EL (cell line): ENCODE measurements around the gene PHACTR1.

Source experiments
- DNase-seq: peaks from one replicate; pipeline ENCODE4 v3.0.0-alpha.2; 2016

Gene PHACTR1

DNA sequence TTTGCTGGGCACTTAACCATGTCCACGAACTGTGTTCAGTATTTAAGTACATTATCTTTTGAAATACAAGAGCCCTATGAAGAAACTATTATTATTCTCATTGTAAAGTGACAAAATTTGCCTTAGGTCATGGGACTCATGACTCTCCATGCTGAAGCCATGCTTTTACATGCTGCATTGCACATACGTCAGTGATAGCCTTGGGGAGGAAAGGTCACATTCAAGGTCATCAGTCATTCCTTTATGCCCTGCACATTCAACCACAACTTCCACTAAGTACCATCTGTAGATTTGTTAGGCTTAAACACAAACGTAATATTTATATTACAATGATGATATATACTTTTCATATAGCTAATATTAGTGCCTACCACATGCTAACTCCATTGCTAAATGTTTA, 319.0 kb downstream of the PHACTR1 start:
- DNase-seq, result no peak

DNA sequence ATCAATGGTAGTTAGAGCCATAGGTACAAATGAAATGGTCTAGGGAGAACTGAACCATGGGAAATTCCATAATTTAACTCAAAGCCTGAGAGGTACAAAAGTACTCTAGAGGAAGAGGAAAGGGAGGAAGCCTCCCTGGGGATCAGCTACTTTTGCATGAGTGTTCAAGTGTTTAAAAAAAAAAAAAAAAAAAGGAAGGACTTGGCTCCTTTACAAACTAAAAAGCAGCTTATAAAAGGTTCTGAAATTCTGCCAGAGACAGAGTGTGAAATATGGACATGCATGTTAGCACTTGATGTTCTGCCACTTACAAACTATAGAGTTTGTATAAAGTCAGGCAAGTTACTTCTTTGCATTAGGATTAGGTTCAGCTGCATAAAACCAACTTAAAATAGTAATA, 321.7 kb downstream of the PHACTR1 start:
- DNase-seq, result no peak

DNA sequence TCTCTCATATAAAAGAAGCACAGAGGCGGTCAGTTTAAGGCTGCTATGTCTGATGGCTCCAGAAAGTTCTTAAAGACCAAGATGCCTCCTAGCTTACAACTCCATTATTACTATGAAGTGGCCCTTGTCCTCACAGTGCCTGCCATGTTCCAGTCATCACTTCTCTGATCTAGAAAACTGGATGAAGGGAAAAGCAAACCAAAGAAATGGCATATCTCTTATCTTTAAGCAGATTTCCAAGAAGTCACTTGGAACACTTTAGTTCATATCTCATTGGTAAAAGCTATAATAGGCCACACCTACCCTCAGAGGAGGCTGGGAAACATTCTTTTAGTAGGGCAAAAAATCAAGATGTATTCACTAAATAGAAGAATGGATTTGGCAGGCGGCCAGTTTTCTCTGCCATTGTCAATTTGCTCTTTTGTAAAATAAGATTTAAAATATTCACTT, 322.2 kb downstream of the PHACTR1 start:
- DNase-seq, result no peak

DNA sequence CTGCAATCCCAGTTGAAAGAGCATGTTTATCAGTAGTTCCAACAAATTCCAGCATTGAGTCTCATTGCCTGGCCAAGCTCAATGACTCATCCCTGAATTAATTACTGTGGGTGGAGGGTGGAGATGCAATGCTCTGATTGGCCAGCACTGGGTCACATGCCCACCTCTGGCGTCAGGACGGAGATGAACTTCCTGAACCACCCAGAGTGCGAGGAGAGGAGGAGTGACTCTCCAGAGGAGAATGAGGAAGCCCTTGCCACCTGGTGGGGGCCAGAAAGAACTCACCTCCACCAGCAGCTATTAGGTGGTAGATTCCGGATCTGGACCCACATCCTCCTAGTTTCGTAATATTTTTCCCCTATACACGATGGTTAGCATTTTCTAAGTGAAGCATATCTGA, 327.8 kb downstream of the PHACTR1 start:
- peak; percentile 34 for DNase-seq

DNA sequence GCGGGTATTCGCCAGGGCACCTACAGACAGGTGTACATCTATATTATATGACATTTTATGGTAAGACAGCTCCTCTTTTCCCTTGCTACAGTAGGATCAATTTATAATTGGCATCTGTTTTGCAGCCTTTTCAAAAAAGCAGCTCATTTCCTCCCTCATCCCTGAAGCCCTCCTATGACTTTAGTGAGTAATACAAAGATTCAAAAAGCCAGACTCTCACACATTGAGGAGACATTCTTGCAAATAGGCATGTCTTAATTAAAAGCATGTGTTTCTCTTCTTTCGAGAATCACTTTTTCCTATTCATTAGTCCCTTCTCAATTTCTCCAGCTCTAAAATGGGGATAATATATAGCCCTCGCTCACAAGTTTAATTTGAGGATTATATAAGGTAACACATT, 328.3 kb downstream of the PHACTR1 start:
- no peak for DNase-seq

DNA sequence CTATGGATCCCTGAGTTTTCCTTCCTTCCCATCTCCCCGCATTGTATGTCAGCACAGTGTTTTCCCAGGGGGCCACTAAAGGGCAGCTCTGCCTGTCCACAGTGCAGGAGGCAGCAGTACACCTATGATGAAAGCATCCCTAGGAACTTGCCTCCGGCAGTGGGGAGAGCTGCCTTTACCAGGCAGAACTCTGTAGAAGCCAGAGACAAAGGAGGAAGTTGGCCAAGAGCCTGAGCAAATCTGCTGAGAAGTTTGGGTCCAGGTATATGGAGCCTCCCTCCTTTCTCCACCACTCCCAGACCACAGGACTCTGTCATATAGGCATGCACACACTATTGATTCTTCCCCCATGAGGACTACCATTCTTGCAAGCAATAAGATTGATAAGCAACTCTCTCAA, 329.1 kb downstream of the PHACTR1 start:
- DNase-seq, result no peak

DNA sequence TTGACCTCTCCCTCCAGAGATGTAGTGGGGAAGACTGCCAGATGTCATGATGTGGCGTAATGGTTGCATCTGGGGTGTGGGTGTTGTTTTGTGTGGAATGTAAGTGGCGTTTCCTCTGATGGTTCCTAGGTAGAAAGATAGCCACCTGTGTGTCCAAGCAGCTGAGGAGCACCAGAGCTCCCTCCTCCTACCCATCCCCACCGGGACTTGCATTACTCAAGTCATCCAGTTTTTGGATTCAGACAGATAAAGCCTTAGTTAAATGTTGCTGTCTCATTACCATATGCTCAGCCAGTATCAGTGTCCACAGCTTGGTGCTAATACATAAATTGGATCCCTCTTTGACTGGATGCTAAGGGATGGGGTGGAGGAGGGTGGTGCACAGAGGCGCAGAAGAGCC, 329.5 kb downstream of the PHACTR1 start:
- no peak for DNase-seq

DNA sequence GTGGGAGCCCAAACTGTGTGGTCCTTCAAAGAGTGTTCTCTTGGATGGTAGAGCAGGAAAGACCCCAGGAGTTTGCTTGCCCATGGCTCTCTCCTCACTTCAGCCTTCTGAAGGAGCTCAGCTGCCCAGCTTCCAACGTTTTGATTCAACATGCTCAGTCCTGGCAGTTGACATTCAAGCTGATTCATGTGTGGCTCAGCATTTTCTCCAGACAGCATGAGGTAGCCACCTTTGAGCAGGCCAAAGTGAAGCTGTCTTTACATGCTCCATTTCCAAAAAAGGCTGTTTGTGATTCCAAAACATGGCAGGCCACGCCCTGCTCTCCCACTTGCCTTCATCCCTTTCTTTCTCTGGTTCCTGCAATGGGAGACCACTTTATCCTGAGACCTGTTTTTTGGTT, 331.5 kb downstream of the PHACTR1 start:
- no peak for DNase-seq

DNA sequence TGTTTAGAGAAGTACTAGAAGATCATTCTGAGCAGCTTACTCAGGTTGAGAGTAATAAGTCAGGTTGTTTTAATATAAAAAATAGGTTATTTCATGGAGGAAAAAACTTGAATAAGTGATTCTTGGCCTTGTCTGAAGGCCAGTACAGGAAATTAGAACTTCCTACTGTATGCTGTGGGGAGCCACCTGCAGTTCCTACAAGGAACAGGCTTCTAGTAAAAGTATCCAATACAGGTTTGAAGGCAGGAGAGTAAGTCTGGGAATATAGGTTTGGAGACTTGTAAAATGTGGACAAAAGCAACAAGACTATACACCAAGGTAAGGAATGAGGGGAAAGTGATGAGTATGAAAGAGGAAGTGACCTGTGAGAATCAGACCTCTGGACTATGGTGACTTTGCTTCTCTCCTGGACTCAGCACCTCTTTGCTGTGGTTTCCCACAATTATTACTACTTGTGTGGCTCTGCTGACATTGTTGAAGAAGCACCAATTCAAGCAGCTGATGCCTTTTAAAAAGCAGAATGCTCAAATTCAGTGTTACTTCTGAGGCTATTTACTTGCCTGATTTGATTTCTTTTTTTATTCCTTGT, 333.2 kb downstream of the PHACTR1 start:
- no peak for DNase-seq

DNA sequence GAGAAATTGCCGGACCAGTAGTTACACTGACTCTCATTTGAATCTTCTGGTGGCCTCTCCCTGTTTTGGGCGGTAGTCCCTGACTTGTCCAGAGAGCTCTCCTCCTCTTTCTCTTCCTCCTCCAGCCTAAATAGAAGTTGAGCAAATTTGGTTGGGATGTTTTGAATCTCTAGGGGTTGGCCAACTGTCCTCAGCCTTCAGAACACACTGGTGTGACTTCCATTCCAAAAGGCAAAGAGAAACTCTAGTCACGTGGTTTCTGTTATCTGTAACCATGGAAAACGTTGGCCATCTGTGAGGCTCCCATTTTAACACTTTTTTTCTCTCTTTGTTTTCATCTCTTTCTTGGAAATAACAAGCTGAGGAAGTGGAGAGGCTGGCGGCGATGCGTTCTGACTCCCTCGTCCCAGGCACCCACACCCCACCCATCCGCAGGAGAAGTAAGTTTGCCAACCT, 336.5 kb downstream of the PHACTR1 start:
- DNase-seq, result no peak

DNA sequence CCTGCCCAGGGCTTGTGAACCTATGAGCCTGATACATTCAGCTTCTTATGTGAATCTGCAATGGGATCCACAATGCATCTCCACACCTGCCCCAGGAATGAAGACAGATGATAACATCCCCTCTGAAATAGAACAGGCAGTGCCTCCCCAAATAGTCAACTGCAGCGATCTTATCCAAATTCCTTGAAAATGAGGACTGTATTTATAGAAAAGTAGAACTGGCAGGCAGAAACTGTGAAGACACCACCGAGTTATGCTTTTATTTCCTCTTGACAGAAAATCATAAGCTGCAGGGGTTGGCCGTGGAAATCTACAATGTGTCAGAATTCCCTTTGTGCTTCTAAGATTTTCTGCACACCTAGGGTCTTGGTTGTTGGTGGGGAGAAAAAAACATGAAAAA, 341.5 kb downstream of the PHACTR1 start:
- no peak for DNase-seq

DNA sequence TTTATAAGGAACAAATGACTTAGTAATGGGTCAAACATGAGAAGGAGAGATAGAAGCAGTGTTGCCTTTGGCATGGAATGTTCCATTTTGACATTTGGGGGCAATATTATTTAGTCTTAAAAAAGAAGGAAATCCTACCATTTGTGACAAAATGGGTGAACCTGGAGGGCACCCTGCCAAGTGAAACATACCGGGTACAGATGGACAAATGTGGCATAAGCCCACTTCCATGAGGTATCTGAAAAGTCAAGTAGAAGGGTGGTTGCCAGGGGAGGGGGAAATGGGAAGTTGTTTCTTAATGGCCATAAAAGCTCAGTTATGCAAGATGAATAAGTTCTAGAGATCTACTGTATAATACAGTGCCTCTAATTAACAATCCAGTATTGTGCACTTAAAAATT, 342.5 kb downstream of the PHACTR1 start:
- DNase-seq, result no peak

DNA sequence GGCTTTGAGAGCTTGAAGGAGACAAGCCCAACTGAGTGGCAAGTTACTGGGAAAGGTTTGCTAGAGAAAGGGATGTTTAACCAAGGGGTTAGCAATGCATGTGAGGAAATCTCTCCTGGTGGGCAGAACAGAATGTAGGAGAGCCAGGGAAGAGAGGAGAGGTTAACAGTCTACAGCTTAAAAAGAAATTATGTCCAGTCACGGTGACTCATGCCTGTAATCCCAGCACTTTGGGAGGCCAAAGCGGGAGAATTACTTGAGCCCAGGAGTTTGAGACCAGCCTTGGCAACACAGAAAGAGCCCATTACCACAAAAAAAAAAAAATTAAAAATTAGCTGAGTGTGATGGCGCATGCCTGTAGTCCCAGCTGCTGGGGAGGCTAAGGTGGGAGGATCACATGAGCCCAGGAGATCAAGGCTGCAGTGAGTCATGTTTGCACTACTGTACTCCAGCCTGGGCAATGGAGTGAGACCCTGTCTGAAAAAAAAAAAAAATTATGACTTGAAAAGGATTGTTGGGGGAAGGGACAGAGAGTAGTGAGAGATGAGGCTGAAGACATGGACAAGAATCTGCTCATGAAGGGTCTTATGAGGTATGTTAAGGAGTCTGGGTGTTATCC, 346.8 kb downstream of the PHACTR1 start:
- DNase-seq, result peak; percentile 12

DNA sequence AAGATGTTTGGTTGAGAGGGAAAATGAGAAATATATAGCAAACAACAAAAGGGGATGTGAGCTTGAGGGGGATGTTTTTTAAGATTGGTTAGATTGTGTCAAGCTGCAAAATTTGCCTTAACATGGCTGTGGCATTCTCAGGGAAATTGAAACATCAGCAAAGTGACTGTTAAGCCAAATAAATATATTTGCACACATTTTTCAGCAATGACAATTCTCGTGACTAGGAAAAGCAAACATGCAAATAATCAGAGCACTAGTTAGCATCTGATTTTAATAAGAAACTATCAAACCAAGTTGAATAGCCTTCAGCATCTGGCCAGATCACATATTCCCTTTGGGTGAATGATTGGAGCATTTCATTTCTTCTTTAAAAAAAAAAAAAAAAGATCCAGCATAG, 349.0 kb downstream of the PHACTR1 start:
- peak; percentile 12 for DNase-seq

DNA sequence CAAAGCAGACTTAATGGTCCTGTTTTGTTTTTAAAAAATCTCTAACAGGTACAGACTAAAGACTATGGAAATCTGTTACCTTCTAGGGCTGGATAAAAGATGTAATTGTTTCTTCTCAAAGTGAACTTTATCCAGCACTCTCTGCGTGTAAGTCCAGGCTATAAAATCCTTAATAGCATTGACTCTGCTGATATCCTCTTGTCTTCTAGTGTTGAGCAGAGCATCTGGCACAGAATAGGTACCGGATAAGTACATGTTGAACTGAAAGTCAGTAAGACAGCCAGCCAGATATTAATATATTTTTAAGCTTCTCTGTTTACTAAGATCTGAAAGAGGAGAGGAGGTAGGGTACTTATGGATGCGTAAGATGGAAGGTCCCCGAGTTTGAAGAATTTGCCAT, 349.5 kb downstream of the PHACTR1 start:
- DNase-seq, result no peak

DNA sequence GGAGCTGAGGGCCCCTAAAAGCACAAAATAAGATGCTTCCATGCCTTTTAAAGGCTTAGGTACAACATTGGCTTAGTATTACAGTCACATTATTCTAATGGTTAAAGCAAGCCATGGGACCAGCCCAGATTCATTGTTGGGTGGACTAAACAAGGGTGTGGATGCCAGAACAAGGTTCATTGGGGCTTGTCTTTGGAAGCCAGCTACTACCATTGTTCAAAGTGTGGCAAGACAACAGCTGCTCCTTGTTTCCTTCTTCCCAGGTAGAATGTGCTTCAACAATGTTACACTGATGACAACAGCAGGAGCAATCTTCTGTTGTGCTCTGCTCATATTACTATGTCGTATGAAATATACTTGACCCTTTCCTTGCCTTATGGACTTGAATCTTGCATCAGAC, 350.3 kb downstream of the PHACTR1 start:
- no peak for DNase-seq

DNA sequence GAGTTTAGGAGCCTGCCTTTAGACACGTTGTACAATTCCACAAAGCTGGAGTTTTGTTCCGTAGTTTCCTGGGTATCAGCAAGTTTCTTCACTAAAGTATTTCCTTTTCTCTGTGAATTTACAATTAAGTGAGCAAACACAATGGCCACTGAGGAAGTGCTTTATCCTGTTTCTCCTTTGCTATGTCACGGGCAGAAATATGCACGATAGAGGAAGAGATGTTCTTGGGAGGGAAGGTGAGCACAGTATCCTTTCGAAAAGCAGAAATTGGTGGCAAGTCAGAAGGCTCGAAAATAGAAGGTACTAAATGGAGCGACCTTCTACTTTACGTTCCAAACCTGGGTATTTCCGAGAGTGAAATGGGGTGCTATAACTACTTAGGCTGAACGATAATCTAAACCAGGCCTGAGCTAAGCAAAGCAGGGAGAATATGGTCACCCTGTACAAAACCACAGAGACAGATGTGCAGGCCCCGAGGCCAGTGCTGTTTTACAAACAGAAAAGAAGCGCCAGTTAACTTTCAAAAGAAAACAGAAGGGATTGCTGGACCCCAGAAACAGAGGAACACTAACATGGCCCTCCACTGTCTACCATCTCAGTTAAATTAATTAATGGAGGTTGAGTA, 352.1 kb downstream of the PHACTR1 start:
- DNase-seq, result no peak

DNA sequence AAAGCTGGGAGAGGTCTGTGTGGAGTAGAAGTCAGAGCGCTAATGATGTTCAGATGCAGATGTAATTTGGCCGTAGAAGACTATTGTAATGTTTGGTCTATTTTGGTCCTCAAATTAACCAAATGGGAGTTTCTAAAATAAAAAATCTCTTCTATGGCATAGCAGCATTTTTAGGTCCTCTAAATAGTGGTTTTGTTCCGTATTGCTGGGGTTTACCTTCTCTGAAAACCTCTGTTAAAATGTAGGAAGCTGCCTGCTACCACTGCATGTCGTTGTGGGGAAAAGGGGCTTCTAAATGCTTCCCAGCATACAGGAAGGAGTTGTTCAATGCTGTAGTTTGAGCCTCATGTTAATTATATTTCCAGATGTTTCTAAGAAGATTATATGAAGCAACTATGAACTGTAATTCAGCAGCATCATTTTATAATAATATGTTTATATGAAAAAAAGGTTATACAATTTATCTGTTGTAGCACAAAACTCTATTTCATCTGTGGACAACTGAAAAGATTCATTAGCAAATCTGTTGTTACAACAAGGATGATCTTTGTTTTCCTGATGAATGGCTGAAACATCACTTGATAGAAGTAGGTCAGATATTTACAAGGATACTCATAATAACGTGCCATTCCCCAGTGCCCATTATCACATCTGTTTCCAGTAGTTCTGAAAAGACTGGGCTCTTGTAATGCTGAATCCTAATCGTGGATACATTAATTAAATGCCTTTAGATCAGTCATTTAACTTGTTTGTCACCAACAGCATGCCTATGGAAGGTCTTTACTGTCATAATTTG, 355.2 kb downstream of the PHACTR1 start:
- DNase-seq, result no peak

DNA sequence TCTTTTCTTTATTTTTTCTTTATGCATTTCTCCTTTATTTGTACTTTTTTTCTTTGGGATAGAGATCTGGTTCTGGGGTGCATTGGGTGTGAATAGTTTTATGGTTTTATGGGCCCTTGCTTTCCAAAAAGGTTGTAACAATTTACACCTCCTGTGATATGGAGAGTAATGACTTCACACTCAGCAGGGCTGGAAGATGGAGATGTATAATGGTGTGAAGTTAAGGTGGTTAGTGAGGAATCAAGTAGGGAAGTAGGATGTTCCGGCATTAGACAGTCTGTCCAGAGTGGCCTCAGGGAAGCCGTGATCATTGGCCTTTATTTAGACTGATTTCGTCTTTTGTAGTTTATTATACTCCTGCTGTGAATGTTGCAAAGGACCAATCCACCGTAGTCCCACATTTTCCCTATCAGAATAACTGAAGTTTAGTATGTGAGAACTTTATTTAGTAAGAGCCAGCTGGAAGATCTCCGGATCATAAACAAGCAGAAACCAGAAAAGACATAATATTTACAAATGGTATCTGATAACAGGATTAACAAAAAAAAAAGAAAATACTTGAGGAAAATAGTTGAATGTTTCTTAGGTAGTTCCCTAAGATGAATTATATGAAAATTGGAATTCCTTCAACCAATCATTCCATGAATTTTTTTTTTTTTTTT, 356.2 kb downstream of the PHACTR1 start:
- DNase-seq, result no peak

DNA sequence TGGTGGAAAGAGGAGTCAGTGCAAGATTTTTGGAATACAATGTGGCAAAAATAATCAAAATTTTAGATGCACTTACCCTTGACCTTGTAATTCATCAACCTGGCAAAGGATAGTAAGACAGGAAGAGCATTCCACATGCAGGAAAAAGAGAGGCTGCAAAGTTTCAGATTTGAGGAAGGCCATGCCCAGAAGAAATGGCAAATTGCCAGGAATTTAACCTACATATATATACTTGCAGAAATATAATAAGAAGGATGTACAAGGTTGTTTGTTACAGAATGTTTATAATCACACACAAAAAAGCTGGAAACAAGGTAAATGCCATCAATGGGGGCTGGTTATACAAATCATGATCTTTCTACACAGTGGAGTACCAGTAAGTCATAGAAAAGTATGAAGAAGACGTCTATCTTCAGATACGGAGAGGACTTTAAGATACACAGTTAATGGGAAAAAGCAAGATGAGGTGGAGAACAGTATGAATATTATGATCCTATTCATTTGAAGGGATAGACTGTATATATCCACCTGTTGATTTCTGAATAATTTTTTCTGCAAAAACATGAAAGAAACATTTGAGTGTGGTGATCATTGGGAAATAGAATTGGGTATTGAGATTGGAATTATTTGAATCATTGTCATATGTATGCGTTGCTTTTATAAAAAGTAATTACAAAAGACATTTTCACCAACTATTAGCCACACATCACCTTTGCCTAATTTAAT, 358.0 kb downstream of the PHACTR1 start:
- no peak for DNase-seq

DNA sequence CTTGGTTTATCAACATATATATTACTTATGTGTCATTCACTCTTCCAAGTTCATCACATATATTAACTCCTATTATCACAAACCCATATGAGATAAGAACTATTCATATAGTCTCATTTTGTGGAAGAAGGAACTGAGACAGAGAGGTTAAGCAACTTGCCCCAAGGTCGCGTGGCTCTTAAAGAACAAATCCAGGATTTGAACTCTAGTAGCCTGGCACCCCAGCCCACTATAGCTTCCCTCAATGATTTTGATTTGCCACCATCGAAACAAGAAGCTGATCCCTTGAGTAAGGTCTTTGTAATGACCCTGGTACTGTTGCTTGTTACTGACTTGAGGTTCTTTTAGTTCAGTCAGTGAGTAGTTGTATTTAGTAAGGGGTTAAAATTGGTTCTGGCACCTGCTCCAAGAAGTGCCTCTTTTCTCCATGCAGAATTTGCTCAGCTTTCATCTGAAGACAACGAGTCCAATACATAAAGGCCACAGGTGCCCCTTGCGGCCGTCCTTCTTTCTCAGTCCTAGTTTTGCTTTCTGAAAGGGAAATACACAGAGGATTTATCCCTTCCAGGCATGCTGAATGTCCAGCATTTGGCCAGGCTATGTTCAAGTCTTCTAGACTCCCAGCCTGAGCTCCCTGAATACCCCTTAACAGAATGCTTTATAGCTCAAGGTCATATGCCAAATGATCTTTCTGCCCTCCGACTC, 358.7 kb downstream of the PHACTR1 start:
- no peak for DNase-seq

DNA sequence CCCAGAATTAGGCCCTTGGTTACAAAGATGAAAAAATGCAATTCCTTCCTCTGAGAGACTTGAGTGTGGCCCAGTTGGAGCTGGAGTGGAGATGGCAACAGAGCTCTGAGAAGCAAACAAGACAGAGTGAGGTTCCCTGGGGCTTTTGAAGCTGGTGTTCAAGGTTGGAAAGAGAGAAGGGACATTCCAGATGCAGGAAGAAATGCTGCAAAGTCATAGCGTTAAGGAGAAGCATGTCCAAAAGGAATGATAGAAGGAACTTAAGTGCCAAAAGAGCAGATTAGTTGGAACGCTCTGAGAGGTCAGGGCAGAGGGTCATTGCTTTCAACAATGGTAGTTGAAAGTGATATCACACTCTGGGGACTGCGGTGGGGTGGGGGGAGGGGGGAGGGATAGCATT, 360.0 kb downstream of the PHACTR1 start:
- DNase-seq, result no peak
